IMR-90 (cell line): ENCODE results near the gene TCF7L2. TPM values are rescaled to one million over a fixed set of nuclear protein-coding genes. Genes with fewer than 3 reads are reported as not detected.

Experiments used
- ATAC-seq: fragments of 200-7000 bp; cut with Tn5 transposase; 2 replicates; pipeline ENCODE4 v1.9.1; 2020; ENCODE audit warnings: low read depth, mild to moderate bottlenecking, moderate library complexity
- BruUV-seq: library from RNA; stranded (reverse); fragments of 400-500 nt; replicated peaks from 2 replicates; lab custom pipeline; 2021; lab: Mats Ljungman, UMichigan
- CTCF ChIA-PET: fragments of 300-600 bp; formaldehyde crosslinking; extraction: SDS; loops from one replicate; lab custom pipeline; 2021; ENCODE audit warnings: antibody characterized with exemption; lab: Yijun Ruan, JAX
- POLR2A ChIA-PET: fragments of 300-600 bp; sonication (Branson Sonifier 250); formaldehyde crosslinking; loops from one replicate; lab custom pipeline; 2022; ENCODE audit warnings: antibody characterized with exemption; ENCODE audit not compliant: unreplicated experiment; lab: Charles Lee
- DNase-seq: peaks from one replicate; pipeline ENCODE4 v3.0.0; 2013
- H2AFZ ChIP-seq: replicated peaks from 2 replicates; pipeline ENCODE3; 2013; ENCODE audit warnings: low read length, mild to moderate bottlenecking; ENCODE audit not compliant: poor library complexity
- H2AK5ac ChIP-seq: 2 replicates; pipeline ENCODE4 v1.6.1; 2013; ENCODE audit warnings: low read depth, low read length, inconsistent platforms
- H2AK9ac ChIP-seq: replicated peaks from 2 replicates; pipeline ENCODE3; 2013; ENCODE audit warnings: mild to moderate bottlenecking, low read depth, low read length, moderate library complexity; ENCODE audit not compliant: poor library complexity
- H2BK120ac ChIP-seq: 2 replicates; pipeline ENCODE4 v1.6.1; 2013; ENCODE audit warnings: low read depth, low read length, inconsistent platforms
- H2BK15ac ChIP-seq: 3 replicates; pipeline ENCODE4 v1.6.1; 2013; ENCODE audit warnings: low read depth, low read length, inconsistent platforms
- H2BK20ac ChIP-seq: 2 replicates; pipeline ENCODE4 v1.6.1; 2013; ENCODE audit warnings: low read depth, mild to moderate bottlenecking, inconsistent platforms, low read length, moderate library complexity
- H2BK5ac ChIP-seq: 2 replicates; pipeline ENCODE4 v1.6.1; 2013; ENCODE audit warnings: mild to moderate bottlenecking, low read depth, low read length, inconsistent platforms; ENCODE audit not compliant: poor library complexity, severe bottlenecking
- H3K14ac ChIP-seq: replicated peaks from 2 replicates; pipeline ENCODE4 v1.6.1; 2013; ENCODE audit warnings: low read depth, low read length, inconsistent platforms
- H3K18ac ChIP-seq: 2 replicates; pipeline ENCODE4 v1.6.1; 2013; ENCODE audit warnings: low read depth, low read length, control low read depth
- H3K23ac ChIP-seq: 2 replicates; pipeline ENCODE4 v1.6.1; 2013; ENCODE audit warnings: low read depth, low read length, inconsistent platforms
- H3K27ac ChIP-seq: 2 replicates; pipeline ENCODE4 v1.5.1; 2013; ENCODE audit warnings: mild to moderate bottlenecking, control low read depth, low read length; ENCODE audit not compliant: insufficient read depth
- H3K27me3 ChIP-seq: 2 replicates; pipeline ENCODE4 v1.6.1; 2013; ENCODE audit warnings: low read length; ENCODE audit not compliant: control insufficient read depth, insufficient read depth
- H3K36me3 ChIP-seq: 2 replicates; pipeline ENCODE4 v1.6.1; 2013; ENCODE audit warnings: low read length, mixed read lengths; ENCODE audit not compliant: control insufficient read depth, insufficient read depth
- H3K4ac ChIP-seq: 2 replicates; pipeline ENCODE4 v1.6.1; 2013; ENCODE audit warnings: low read depth, low read length, inconsistent platforms
- H3K4me1 ChIP-seq: 2 replicates; pipeline ENCODE4 v1.6.1; 2013; ENCODE audit warnings: low read length, mixed read lengths; ENCODE audit not compliant: control insufficient read depth, insufficient read depth
- H3K4me2 ChIP-seq: 2 replicates; pipeline ENCODE4 v1.6.1; 2013; ENCODE audit warnings: low read depth, mild to moderate bottlenecking, control low read depth, low read length, moderate library complexity
- H3K4me3 ChIP-seq: 2 replicates; pipeline ENCODE4 v1.5.1; 2013; ENCODE audit warnings: low read depth, mild to moderate bottlenecking, control low read depth, low read length, moderate library complexity; ENCODE audit not compliant: insufficient read depth
- H3K56ac ChIP-seq: 2 replicates; pipeline ENCODE4 v1.6.1; 2013; ENCODE audit warnings: low read length, inconsistent platforms; ENCODE audit not compliant: insufficient read depth; ENCODE audit errors: extremely low read depth
- H3K79me1 ChIP-seq, 2 experiments: 2 replicates each; pipeline ENCODE4 v1.6.1; 2013; ENCODE audit warnings: low read length in 2 of 2, inconsistent platforms in 1 of 2, low read depth in 1 of 2
- H3K9ac ChIP-seq: 2 replicates; pipeline ENCODE4 v1.6.1; 2013; ENCODE audit warnings: low read depth, low read length, control low read depth
- H3K9me1 ChIP-seq: 2 replicates; pipeline ENCODE4 v1.6.1; 2013; ENCODE audit warnings: low read length, inconsistent platforms; ENCODE audit not compliant: insufficient read depth
- H3K9me3 ChIP-seq: 2 replicates; pipeline ENCODE4 v1.6.1; 2013; ENCODE audit warnings: low read length; ENCODE audit not compliant: control insufficient read depth, insufficient read depth
- H4K20me1 ChIP-seq: 2 replicates; pipeline ENCODE4 v1.6.1; 2013; ENCODE audit warnings: low read length, inconsistent platforms; ENCODE audit not compliant: insufficient read depth
- H4K5ac ChIP-seq: 2 replicates; pipeline ENCODE4 v1.6.1; 2013; ENCODE audit warnings: mild to moderate bottlenecking, low read depth, low read length, control low read depth
- H4K8ac ChIP-seq, 2 experiments: 2 replicates each; pipeline ENCODE4 v1.6.1; 2013; ENCODE audit warnings: low read depth in 2 of 2, low read length in 2 of 2, control low read depth in 1 of 2, inconsistent platforms in 1 of 2
- H4K91ac ChIP-seq: 2 replicates; pipeline ENCODE4 v1.6.1; 2013; ENCODE audit warnings: low read depth, low read length, inconsistent platforms; ENCODE audit not compliant: insufficient read depth
- WGBS, 2 experiments: methylation state at CpG; one replicate each; pipeline versions ENCODE4 v1.1.5 to v1.1.7; 2013; ENCODE audit warnings: missing lambda C conversion rate in 2 of 2; ENCODE audit not compliant: insufficient read length in 1 of 2; ENCODE audit errors: extremely low coverage in 2 of 2; 5-methylcytosine and 5-hydroxymethylcytosine counted together
- dilution Hi-C: fragments of 300-500 bp; cut with HindIII; formaldehyde crosslinking; loops from one replicate; pipeline ENCODE4 v1.14.3; 2018; ENCODE audit warnings: low sequenced_read_pairs; ENCODE audit not compliant: unreplicated experiment
- in situ Hi-C: fragments of 300-500 bp; cut with MboI; formaldehyde crosslinking; loops from 3 replicates; pipeline ENCODE4 v1.14.3; 2019; ENCODE audit warnings: low sequenced_read_pairs, inconsistent platforms, mixed read lengths
- intact Hi-C: fragments of 100-400 bp; cut with micrococcal nuclease; formaldehyde crosslinking; loops from 2 replicates; pipeline ENCODE4 v1.10.0; 2022
- polyA plus RNA-seq, 3 experiments: library from polyadenylated mRNA; depleted of rRNA; stranded (reverse); fragments of >200 nt; gene quantifications; 2 replicates each; pipeline ENCODE4 v1.2.3, GENCODE V29; 2012; ENCODE audit warnings: low replicate concordance in 1 of 3
- total RNA-seq: library from RNA; depleted of rRNA; stranded (reverse); fragments of >200 nt; gene quantifications from 2 replicates; pipeline ENCODE4 v1.2.3, GENCODE V29; 2012
- TF ChIP-seq, protein P1 (sequence below): conservative IDR thresholded peaks from 2 replicates; pipeline ENCODE4 v1.5.1; 2012; ENCODE audit warnings: mild to moderate bottlenecking, low read depth, low read length, improper control_type of control experiment

The TCF7L2 gene
- total and polyA plus RNA-seq, 2 of the 4 experiments (the other 2 are of a cell fraction) = 1.3 to 12.2 TPM

DNA sequence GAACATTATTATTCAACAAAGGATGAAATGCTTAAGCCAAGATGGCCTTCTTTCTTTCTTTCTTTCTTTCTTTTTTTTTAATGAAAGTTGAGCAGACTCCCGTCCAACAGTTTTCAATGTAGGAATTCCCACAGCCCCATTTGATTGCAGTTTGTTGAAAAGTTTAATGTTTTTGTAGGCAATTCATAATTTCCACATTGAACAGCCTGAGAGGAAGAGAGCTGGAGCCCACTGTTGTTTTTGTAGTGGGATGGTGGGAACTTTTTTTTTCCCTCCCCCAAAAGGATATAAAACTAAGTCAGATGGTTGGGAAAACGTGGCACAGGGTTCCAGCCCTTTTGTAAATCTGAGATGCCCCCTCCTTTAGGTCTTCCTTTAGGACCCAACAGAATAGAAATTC, 86.6 kb downstream of the TCF7L2 start:
- Histone ChIP-seq H2BK5ac (no peak overlapping the region), H3K4me1 (no peaks in the 10 kb centered on the region), H3K4me2 (no peak overlapping the region), H3K56ac (no peak overlapping the region), H3K4me3 (no peak overlapping the region), H3K4ac (no peak overlapping the region), H3K9me1 (peaks cover 9% of the 10 kb centered on the region; the same call in 1 of the 2 replicates), H3K9ac (no peak overlapping the region), H3K9me3 (no peaks in the 10 kb centered on the region), H4K5ac (no peak overlapping the region), H2BK20ac (no peak overlapping the region), H2BK15ac (no peak overlapping the region), H3K14ac (no peak overlapping the region), H2AK5ac (no peak overlapping the region), H3K36me3 (peaks cover 6% of the 10 kb centered on the region; the same call in 1 of the 2 replicates), H4K91ac (no peak overlapping the region), H3K27me3 (no peaks in the 10 kb centered on the region), H2AFZ (no peak overlapping the region), H2BK120ac (no peak overlapping the region), H3K23ac (no peak overlapping the region), H3K79me1 (peaks cover 31 to 34% of the 10 kb centered on the region in 2 experiments), H4K8ac (no peak overlapping the region), H3K18ac (no peak overlapping the region), H3K27ac (no peak overlapping the region), H2AK9ac (no peak overlapping the region), H4K20me1 (peaks cover 14% of the 10 kb centered on the region; the same call in 1 of the 2 replicates)
- CTCF ChIA-PET = no interaction called here
- no CpG with 5 or more reads among the region's 2 CpGs for WGBS, 2 experiments
- TF ChIP-seq, protein P1, sequence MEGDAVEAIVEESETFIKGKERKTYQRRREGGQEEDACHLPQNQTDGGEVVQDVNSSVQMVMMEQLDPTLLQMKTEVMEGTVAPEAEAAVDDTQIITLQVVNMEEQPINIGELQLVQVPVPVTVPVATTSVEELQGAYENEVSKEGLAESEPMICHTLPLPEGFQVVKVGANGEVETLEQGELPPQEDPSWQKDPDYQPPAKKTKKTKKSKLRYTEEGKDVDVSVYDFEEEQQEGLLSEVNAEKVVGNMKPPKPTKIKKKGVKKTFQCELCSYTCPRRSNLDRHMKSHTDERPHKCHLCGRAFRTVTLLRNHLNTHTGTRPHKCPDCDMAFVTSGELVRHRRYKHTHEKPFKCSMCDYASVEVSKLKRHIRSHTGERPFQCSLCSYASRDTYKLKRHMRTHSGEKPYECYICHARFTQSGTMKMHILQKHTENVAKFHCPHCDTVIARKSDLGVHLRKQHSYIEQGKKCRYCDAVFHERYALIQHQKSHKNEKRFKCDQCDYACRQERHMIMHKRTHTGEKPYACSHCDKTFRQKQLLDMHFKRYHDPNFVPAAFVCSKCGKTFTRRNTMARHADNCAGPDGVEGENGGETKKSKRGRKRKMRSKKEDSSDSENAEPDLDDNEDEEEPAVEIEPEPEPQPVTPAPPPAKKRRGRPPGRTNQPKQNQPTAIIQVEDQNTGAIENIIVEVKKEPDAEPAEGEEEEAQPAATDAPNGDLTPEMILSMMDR = no peak
- no TSS peak for BruUV-seq
- DNase-seq (no peak), ATAC-seq (no peak)
- dilution Hi-C loops (no loop called here), in situ Hi-C loops (no loop called here), intact Hi-C loops (no loop called here)
- POLR2A ChIA-PET = no interaction called here
